ENCODE data around the gene RFX1. TPM values are rescaled to one million over a fixed set of nuclear protein-coding genes. Genes with fewer than 3 reads are reported as not detected.
"Not testable (repeated sequence)": the region's sequence is repeated elsewhere in the genome, so short reads cannot be mapped to it uniquely, and the experiment has no call there.

RFX1 gene
- total RNA-seq, 1 donor from 2014 or later, result 21.2 TPM

- no peaks in the 10 kb centered on the region for H3K36me3 Mint-ChIP-seq
- H3K4me3 Mint-ChIP-seq, result no peak overlapping the region
- no peaks in the 10 kb centered on the region for H3K27me3 Mint-ChIP-seq (ENCODE audit: low read depth)
- no peak overlapping the region for H3K27ac Mint-ChIP-seq
- TF ChIP-seq, protein P1, sequence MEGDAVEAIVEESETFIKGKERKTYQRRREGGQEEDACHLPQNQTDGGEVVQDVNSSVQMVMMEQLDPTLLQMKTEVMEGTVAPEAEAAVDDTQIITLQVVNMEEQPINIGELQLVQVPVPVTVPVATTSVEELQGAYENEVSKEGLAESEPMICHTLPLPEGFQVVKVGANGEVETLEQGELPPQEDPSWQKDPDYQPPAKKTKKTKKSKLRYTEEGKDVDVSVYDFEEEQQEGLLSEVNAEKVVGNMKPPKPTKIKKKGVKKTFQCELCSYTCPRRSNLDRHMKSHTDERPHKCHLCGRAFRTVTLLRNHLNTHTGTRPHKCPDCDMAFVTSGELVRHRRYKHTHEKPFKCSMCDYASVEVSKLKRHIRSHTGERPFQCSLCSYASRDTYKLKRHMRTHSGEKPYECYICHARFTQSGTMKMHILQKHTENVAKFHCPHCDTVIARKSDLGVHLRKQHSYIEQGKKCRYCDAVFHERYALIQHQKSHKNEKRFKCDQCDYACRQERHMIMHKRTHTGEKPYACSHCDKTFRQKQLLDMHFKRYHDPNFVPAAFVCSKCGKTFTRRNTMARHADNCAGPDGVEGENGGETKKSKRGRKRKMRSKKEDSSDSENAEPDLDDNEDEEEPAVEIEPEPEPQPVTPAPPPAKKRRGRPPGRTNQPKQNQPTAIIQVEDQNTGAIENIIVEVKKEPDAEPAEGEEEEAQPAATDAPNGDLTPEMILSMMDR (IDR thresholded peaks at IDR 0.05; ENCODE audit: unreplicated experiment), result no peak
- no peaks in the 10 kb centered on the region for H3K9me3 Mint-ChIP-seq
- DNase-seq (ENCODE audit: low spot score in 2 of 2, unreplicated experiment in 2 of 2), result no peak
- peaks cover 6% of the 10 kb centered on the region for H3K4me1 Mint-ChIP-seq
These were observed 16.3 kb upstream of the RFX1 start for GRCh38 chr19:14022469-14022868.

DNA sequence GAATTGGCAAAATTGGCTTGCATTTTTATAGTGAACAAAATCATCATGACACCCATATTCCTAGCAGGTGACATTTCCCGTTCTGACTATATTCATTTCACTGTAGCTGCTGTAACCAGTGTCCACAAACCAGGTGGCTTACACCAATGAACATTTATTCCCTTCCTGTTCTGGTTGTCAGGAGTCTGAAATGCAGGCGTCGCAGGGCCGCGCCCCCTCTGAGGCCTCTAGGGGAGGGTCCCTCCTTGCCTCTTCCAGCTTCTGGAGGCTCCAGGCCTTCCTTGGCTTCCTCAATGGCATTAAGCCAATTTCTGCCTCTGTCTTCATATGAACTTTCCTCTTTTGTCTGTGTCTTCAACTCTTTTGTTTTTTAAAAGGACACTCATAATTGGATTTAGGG is 15.4 kb upstream of the RFX1 start:
- Mint-ChIP-seq H3K27ac (peak overlapping the region; percentile 54), H3K9me3 (no peaks in the 10 kb centered on the region), H3K4me1 (peaks cover 6% of the 10 kb centered on the region), H3K27me3 (ENCODE audit: low read depth) (no peaks in the 10 kb centered on the region), H3K36me3 (no peaks in the 10 kb centered on the region), H3K4me3 (no peak overlapping the region)
- TF ChIP-seq, protein P1 (IDR thresholded peaks at IDR 0.05; ENCODE audit: unreplicated experiment), result no peak
- no peak for DNase-seq (ENCODE audit: low spot score in 2 of 2, unreplicated experiment in 2 of 2)

GRCh38 chr19:14019739-14020138 is 13.6 kb upstream of the RFX1 start:
- H3K36me3 Mint-ChIP-seq; H3K4me3 Mint-ChIP-seq; H3K9me3 Mint-ChIP-seq; H3K4me1 Mint-ChIP-seq; H3K27me3 Mint-ChIP-seq (ENCODE audit: low read depth); H3K27ac Mint-ChIP-seq; DNase-seq (ENCODE audit: low spot score in 2 of 2, unreplicated experiment in 2 of 2): not testable (repeated sequence)

DNA sequence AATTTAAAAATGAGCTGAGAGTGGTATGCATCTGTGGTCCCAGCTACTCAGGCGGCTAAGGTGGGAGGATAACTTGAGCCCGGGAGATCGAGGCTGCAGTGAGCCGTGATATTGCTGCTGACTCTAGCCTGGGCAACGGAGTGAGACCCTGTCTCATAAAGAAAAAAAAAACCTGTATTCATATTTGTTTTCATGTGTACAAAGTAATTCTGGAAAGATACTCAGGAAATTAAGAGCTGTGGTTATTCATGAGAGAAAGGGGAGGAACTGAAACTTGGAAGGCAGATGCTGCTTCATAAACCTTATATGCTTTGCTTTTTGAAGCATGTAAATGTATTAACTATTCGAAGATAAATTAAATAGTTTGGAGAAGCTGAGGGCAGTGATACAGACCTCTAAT is 13.0 kb upstream of the RFX1 start:
- H3K27me3 Mint-ChIP-seq (ENCODE audit: low read depth), result no peaks in the 10 kb centered on the region

DNA sequence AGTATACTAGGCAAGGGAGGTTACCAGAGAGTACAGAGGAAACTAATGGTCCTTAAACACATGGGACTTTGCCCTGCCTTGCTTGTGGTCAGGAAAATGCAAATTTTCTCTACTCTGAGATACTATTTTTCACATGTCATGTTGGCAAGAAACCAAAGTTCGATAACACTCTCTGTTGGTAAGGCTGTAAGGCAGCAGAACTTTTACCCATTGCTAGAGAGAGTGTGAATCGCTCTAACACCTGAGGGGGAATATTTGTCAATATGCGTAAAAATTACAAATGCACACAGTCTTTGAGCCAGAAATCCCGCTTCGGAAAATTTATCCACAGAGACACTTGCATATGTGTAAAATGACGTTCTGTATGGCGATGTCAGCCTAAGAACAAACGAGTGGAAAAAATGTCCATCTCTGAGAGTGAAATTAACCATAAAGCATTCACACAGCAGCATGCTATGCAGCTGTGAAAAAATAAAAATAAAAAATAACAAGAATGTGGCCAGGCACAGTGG is 9.5 kb upstream of the RFX1 start:
- no peaks in the 10 kb centered on the region for H3K4me1 Mint-ChIP-seq
- H3K27me3 Mint-ChIP-seq (ENCODE audit: low read depth), result no peaks in the 10 kb centered on the region
- H3K36me3 Mint-ChIP-seq, result no peaks in the 10 kb centered on the region
- H3K27ac Mint-ChIP-seq, result no peak overlapping the region
- H3K9me3 Mint-ChIP-seq, result peaks cover 7% of the 10 kb centered on the region
- no peak for DNase-seq (ENCODE audit: low spot score in 2 of 2, unreplicated experiment in 2 of 2)
- no peak overlapping the region for H3K4me3 Mint-ChIP-seq
- TF ChIP-seq, protein P1 (IDR thresholded peaks at IDR 0.05; ENCODE audit: unreplicated experiment), result no peak

More for the DNA sequence above, 13.0 kb upstream of the RFX1 start:
- Mint-ChIP-seq H3K27ac (no peak overlapping the region), H3K4me3 (no peak overlapping the region), H3K36me3 (no peaks in the 10 kb centered on the region), H3K4me1 (peaks cover 6% of the 10 kb centered on the region), H3K9me3 (no peaks in the 10 kb centered on the region)
- no peak for DNase-seq (ENCODE audit: low spot score in 2 of 2, unreplicated experiment in 2 of 2)
- TF ChIP-seq, protein P1 (IDR thresholded peaks at IDR 0.05; ENCODE audit: unreplicated experiment), result no peak

DNA sequence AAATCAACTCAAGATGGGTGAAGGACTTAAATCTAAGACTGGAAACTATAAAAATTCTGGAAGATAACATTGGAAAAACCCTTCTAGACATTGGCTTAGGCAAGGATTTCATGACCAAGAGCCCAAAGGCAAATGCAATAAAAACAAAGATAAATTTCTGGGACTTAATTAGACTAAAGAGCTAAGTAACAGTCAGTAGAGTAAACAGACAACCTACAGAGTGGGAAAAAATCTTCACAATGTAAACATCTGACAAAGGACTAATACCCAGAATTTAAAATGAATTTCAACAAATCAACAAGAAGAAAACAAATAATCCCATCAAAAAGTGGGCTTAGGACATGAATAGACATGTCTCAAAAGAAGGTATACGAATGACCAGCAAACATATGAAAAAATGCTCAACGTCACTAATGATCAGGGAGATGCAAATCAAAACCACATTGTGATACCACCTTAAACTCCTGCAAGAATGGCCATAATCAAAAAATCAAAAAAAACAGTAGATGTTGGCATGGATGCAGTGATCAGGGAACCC is 6.3 kb upstream of the RFX1 start:
- TF ChIP-seq, protein P1 (IDR thresholded peaks at IDR 0.05; ENCODE audit: unreplicated experiment), result no peak
- Mint-ChIP-seq H3K4me3 (no peak overlapping the region), H3K27me3 (ENCODE audit: low read depth) (no peaks in the 10 kb centered on the region), H3K4me1 (peaks cover 3% of the 10 kb centered on the region), H3K9me3 (peaks cover 7% of the 10 kb centered on the region), H3K27ac (no peak overlapping the region), H3K36me3 (no peaks in the 10 kb centered on the region)
- no peak for DNase-seq (ENCODE audit: low spot score in 2 of 2, unreplicated experiment in 2 of 2)

Data from mesothelial cell of epicardium (in vitro differentiated cells).